Brain pericyte (primary cell): ENCODE results near the gene SLC39A1.
A peak's percentile ranks its signal among the peaks of the same experiment; 100 is the strongest.

Experiments used
- DNase-seq: peaks from one replicate; pipeline ENCODE4 v3.0.0-alpha.2; 2012; ENCODE audit warnings: low read depth, low spot score

The SLC39A1 gene

DNA sequence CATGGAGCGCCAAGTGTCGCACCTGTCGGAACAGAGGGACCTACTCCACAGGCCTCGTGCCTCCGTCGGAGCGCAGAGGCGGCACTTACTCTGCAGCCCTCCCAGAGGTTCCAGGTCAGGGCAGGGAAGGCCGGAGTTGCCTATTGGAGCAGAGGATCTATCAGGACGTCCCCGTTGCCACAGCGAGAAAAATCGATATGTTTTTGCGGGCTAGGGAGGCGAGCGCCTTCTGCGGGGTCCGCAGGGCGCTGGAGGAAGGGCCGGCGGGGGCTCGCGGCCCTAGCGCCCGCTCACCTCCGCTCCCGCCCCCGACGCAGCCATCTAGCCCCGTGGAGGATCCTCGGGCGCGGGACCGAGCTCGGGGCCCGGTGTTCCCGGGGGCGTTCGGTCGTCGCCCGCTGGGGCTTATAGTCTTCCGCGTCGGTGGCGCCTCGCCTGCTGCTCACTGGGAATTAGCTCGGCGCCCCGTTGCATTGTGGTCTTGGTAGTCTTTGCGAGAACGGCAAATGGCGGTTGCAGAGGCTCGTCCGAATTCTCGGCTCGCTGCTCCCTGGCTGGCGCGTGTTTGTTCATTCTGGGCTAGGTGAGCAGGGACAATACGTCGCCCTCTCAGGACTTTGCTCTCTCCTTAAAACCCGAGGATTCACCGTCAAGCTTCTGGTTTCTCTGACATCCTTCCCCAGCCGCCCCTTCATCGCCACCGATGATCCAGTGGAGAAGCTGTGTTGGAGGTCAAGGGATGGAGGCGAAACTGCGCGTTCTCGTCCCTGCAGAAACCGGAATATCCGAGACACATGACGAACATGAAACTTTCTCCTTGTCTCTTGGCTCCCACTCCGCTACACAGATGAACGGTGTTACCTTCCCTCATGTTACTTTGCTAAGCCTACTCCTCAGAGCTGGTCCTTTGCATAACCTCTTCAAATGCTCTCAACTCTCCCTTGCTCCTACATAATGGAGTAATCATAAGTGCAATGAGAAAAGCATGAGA lies 14.2 kb upstream of the SLC39A1 start, which contains the start of gene JTB:
Gene JTB, minus strand, starts transcription at position 425 of the 991 bp plus-strand sequence. Its CDS starts 422 bp downstream, at position 3.
- DNase-seq: no peak

DNA sequence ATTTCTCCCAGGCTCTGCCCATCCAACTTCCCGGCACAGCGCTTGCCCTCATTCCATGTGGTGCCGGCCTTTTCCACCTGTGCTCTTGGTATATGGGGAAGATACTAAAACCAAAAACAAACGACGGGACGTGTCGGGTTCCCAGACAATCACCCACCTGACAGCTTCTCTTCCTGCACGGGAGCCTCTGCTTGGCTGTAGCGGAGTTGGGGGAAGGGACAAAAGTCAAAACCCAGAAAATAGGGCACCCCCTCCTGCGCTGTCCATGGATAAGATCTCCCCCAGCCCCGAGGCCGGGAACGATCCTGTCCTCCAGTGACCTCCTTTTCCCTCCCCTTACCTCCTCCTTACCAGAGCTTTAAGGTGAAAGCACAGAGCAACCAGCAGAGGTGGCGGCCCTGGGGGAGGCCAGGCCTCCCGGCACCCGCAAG lies 13.5 kb upstream of the SLC39A1 start:
- DNase-seq: no peak

GRCh38 chr1:153973525-153973924 lies 10.2 kb upstream of the SLC39A1 start:
- DNase-seq: no peak

DNA sequence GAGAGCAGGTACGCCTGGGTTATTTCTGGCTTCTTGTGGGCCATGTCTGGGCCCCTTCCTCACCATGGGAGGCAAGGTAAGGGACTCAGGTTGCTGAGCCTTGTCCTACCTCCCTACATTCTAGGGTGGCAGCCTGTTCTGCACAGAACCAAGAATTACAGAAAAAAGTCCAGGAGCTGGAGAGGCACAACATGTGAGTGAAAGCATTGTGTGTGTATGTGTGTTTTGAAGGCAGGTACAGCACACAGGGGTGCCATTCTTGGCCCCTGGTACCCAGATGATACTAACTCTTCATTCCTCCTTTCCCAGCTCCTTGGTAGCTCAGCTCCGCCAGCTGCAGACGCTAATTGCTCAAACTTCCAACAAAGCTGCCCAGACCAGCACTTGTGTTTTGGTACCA lies 9.7 kb upstream of the SLC39A1 start:
- DNase-seq: no peak

DNA sequence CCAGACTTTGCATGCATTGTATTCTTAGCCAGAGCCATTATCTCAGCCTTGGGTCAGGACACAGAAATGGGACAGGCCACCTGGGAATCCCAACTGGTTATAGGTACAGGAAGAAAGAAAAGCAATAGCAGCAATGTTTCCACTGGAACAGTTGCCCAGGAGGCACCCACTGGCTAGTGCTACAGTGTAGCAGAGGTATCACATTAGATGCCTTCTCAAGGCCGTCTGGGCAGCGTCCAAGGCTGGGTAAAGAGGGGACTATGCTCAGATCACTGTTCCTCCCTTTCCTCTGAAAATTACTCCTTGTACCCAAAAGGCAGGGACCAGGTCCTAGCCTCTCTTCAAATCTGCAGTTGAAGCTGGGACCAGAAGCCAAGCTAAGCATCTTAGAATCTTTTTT lies 7.0 kb upstream of the SLC39A1 start:
- no peak for DNase-seq

- no peak for DNase-seq
These were observed 5.6 kb upstream of the SLC39A1 start for GRCh38 chr1:153968972-153969371.

- DNase-seq: no peak
These were observed 5.1 kb upstream of the SLC39A1 start for GRCh38 chr1:153968408-153968807.

DNA sequence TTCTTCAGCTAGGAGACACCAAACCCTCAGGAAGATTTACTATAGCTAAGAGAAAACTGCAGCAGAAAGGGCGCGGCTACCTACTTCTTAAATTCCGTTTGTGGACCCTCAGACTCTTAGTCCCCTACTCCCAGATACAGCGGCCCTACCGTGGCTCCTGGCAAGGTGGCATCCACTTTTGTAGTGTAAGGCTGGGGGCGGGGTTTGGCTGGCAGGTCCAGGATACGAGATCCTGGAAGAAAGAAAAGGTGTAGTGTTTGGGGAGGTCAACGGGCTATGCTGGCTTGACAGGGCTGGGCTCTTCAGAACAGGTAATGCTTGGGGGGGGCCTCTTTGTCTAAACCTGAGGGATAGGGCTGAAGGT lies 4.6 kb upstream of the SLC39A1 start:
- DNase-seq: no peak

DNA sequence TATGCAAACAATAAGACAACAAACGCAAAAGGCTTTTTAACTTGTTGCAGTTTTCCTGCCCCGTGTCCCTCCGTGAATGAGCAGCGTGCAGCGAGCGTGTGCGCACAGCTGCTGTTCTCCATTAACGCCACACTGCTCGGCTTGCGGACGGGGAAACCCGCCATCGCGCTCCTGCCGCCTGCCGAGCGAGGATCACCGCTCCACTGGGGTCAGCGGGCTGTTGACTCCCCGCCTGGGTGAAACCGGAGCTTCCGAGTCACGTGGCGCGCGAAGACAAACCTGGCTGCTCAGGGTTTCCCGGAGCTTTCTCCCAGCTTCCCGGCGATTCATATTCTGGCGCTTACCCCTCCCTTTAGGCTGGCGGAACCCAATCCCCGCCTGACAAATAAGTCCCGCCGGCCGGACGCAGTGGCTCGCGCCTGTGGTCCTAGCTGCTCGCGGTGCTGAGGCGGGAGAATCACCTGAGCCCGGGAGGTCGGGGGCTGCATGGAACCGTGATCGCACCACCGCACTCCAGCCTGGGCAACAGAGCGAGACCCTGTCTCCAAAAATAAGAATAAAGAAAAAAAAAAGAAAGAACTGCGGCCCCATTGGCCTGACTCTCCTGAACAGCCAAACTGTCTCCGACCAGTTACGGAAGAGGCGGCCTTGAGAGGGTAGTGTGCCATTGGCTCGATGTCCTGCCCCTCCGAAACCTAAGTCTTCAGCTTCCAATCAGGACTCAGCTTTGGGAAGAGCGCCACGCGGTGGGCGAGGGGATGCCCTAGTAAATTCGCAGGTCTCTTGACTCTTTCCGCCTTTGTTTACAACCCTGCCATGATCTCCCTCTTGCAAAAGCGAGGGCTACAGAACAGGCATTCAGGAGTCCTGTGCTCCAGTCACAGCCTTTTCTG lies 4.0 kb upstream of the SLC39A1 start, which contains the start of gene CREB3L4:
Gene CREB3L4, plus strand, starts transcription at position 796 of the 893 bp plus-strand sequence. CDS start 624 bp downstream, outside the sequence.
- DNase-seq: peak; percentile 88

- DNase-seq: no peak
These were observed 554 bp upstream of the SLC39A1 start for GRCh38 chr1:153963850-153964331.

- DNase-seq: no peak
These were observed 978 bp downstream of the SLC39A1 start for GRCh38 chr1:153962088-153963029.

- no peak for DNase-seq
These were observed 1.9 kb downstream of the SLC39A1 start for GRCh38 chr1:153961421-153961820.

DNA sequence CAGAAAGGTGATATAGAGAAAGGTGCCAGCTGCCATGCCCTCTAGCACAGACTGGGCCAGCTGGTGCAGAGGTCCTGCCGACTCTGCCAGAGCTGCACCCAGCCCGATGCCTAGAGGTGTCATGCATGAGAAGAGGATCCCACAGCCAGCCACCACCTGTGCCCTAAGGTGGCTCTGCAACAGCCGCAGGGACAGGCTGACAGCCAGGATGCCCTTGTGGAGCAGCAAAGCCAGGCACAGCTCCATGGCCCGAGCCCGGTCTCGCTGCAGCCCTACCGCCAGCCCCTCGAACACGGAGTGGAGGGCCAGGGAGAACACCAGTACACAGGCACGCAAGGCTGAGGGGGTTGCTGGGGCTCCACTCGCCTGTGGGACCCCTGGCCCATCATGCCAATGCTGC lies 3.1 kb downstream of the SLC39A1 start:
- DNase-seq: no peak

GRCh38 chr1:153959454-153959853 lies 3.9 kb downstream of the SLC39A1 start:
- no peak for DNase-seq

DNA sequence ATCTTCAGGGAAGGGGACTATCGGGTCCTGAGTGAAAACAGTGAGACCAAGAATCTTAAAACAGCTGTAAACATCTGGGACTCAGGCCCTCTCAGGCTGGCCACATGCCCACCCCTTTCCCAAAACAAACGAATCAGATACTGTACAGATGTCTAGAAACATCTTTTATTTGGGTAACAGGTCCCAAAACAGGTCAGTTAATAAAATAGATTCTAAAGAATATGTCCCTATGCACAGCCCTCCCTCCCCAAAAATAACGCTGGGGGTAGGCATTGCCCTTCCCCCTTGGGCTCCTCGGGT lies 4.4 kb downstream of the SLC39A1 start:
- DNase-seq: no peak

GRCh38 chr1:153958111-153958960 lies 5.0 kb downstream of the SLC39A1 start, which contains the start of gene CRTC2:
CRTC2 (minus strand) TSS chr1:153958612; CDS start chr1:153958497, 115 bp downstream.
- peak; percentile 89 for DNase-seq

DNA sequence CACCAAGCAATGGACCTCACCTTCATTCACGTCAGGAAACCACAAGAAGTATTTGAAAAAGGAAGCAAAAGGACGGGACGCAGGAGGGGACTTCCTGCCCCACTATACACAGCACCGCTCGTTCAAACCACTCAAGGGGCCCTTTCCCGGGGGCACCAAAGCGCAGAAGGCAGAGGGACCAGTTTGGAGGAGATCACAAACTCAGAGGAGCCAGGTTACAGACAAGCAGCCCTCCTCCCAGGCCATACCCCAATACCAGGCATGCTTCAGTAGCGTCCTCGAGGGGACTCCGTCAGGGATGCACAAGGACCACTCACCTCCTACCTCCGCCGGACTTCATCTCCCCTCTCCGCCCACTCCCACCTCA lies 5.6 kb downstream of the SLC39A1 start:
- no peak for DNase-seq

- no peak for DNase-seq
These were observed 6.2 kb downstream of the SLC39A1 start for GRCh38 chr1:153956997-153957715.

GRCh38 chr1:153954826-153955225 lies 8.5 kb downstream of the SLC39A1 start:
- DNase-seq: no peak
